GM20000 (cell line): ENCODE measurements around the gene INPP5A.
"Not testable (repeated sequence)": the region's sequence is repeated elsewhere in the genome, so short reads cannot be mapped to it uniquely, and the experiment has no call there.

ENCODE experiments used
- DNase-seq: peaks from one replicate; pipeline ENCODE4 v3.0.0; 2012; ENCODE audit warnings: low spot score
- CTCF ChIP-seq: IDR thresholded peaks from 2 replicates; pipeline ENCODE4 v1.5.1; 2012; ENCODE audit warnings: mild to moderate bottlenecking, control low read depth; ENCODE audit errors: extremely low read depth, missing control alignments

INPP5A gene

GRCh38 chr10:132735923-132736391, 198.4 kb downstream of the INPP5A start:
- DNase-seq = no peak
- no peak for TF ChIP-seq CTCF

GRCh38 chr10:132737390-132738048, 199.9 kb downstream of the INPP5A start:
- no peak for DNase-seq
- TF ChIP-seq CTCF = no peak

GRCh38 chr10:132738454-132739224, 201.1 kb downstream of the INPP5A start:
- DNase-seq = no peak
- TF ChIP-seq CTCF = no peak

GRCh38 chr10:132739225-132739613, 201.6 kb downstream of the INPP5A start:
- DNase-seq = no peak
- TF ChIP-seq CTCF = no peak

GRCh38 chr10:132740588-132740987, 203.0 kb downstream of the INPP5A start:
- no peak for DNase-seq

GRCh38 chr10:132742167-132742836, 204.7 kb downstream of the INPP5A start:
- no peak for TF ChIP-seq CTCF
- DNase-seq = no peak

More at GRCh38 chr10:132740588-132740987, 203.0 kb downstream of the INPP5A start:
- no peak for TF ChIP-seq CTCF

- DNase-seq = no peak
- no peak for TF ChIP-seq CTCF
Measured at GRCh38 chr10:132742837-132743194, 205.2 kb downstream of the INPP5A start.

GRCh38 chr10:132743196-132743924, 205.8 kb downstream of the INPP5A start:
- DNase-seq = not testable (repeated sequence)
